GM12875 (cell line): Measurements from ENCODE around the gene KRT79.

ENCODE experiments used
- H3K4me3 ChIP-seq: one replicate; pipeline ENCODE4 v1.5.1; 2011; ENCODE audit warnings: low read depth, low read length, control low read depth
- TF ChIP-seq, protein P1 (sequence below): IDR thresholded peaks from 2 replicates; pipeline ENCODE4 v1.5.1; 2011; ENCODE audit warnings: low read depth, mild to moderate bottlenecking, control low read depth, inconsistent platforms, low read length, moderate library complexity, borderline replicate concordance; ENCODE audit not compliant: insufficient read depth

The KRT79 gene

GRCh38 chr12:52832985-52833905 is 866 bp downstream of the KRT79 start:
- TF ChIP-seq, protein P1, sequence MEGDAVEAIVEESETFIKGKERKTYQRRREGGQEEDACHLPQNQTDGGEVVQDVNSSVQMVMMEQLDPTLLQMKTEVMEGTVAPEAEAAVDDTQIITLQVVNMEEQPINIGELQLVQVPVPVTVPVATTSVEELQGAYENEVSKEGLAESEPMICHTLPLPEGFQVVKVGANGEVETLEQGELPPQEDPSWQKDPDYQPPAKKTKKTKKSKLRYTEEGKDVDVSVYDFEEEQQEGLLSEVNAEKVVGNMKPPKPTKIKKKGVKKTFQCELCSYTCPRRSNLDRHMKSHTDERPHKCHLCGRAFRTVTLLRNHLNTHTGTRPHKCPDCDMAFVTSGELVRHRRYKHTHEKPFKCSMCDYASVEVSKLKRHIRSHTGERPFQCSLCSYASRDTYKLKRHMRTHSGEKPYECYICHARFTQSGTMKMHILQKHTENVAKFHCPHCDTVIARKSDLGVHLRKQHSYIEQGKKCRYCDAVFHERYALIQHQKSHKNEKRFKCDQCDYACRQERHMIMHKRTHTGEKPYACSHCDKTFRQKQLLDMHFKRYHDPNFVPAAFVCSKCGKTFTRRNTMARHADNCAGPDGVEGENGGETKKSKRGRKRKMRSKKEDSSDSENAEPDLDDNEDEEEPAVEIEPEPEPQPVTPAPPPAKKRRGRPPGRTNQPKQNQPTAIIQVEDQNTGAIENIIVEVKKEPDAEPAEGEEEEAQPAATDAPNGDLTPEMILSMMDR: no peak
- H3K4me3 ChIP-seq: no peak overlapping the region

- TF ChIP-seq, protein P1: no peak
- no peak overlapping the region for H3K4me3 ChIP-seq
These were observed 1.7 kb downstream of the KRT79 start for GRCh38 chr12:52832451-52832850.

GRCh38 chr12:52831251-52831650 is 2.9 kb downstream of the KRT79 start:
- H3K4me3 ChIP-seq: no peak overlapping the region

DNA sequence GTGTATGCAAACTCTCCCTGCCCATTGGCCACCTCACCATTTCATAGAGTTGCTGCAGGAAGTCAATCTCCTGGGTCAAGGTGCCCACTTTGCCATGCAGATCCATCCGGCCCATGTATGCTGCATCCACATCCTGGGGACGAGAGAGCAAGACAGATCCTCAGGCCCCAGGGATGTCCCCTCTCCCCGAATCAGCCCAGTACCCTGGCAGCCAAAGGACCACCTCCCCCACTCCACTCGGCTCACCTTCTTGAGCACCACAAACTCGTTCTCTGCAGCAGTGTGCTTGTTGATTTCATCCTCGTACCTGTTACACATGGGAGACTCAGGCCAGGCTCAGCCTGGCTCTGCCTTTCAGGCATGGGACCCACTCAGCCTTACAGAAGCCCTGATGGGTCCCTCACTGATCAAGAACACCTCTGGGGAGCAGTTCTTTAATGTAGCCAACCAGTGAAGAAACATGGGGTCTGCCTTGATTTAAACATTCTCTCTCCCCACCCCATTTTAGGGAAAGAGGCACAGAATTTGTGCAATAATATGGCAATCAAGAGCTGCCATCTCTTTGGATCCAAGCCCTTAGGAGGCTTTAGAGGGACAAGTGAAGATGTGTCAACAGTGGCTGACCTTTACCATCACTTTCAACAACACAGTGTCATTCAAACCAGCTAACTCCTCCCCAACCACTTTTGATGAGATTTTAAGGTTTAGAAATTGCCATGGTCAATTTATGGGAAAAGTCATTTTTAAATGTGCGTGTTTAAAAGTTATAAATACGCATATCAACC is 3.9 kb downstream of the KRT79 start:
- no peak overlapping the region for H3K4me3 ChIP-seq
- TF ChIP-seq, protein P1: no peak

More at GRCh38 chr12:52831251-52831650, 2.9 kb downstream of the KRT79 start:
- TF ChIP-seq, protein P1: no peak

- TF ChIP-seq, protein P1: no peak
- no peak overlapping the region for H3K4me3 ChIP-seq
These were observed 5.5 kb downstream of the KRT79 start for GRCh38 chr12:52828591-52829021.

DNA sequence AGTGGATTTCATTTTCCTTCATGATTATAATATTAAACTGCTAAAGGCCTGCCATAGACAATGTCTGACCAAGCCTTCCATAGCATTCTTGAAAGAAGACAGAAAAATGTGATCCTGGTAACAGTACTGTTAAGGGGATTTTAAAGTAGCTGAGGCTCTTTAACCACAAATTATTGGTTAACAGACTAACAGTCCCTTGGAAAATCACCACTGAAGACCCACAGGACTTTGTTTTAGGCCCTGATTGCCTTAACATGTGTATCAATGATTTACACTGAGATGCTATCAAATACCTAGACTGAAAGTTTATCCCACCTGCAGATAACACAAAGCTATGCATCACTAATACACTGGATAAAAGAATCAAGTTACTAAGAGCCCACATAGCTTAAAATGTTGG is 6.0 kb downstream of the KRT79 start:
- TF ChIP-seq, protein P1: no peak

More for the DNA sequence above, 6.0 kb downstream of the KRT79 start:
- H3K4me3 ChIP-seq: no peak overlapping the region
